Fibroblast of mammary gland (primary cell): ENCODE results near the gene CLEC4M.

Source experiments
- DNase-seq: peaks from one replicate; pipeline ENCODE4 v3.0.0-alpha.2; 2010; ENCODE audit warnings: low read depth
- H3K4me3 ChIP-seq: 2 replicates; pipeline ENCODE4 v1.5.1; 2011; ENCODE audit warnings: low read depth, mild to moderate bottlenecking, low read length, moderate library complexity; ENCODE audit not compliant: control insufficient read depth
- TF ChIP-seq, protein P1 (sequence below): conservative IDR thresholded peaks from 2 replicates; pipeline ENCODE4 v1.5.1; 2011; ENCODE audit warnings: low read depth, low read length, inconsistent platforms; ENCODE audit not compliant: control insufficient read depth, insufficient read depth

The CLEC4M gene

GRCh38 chr19:7746903-7747884 lies 15.8 kb upstream of the CLEC4M start, which contains the start of gene CD209:
CD209 (minus strand) TSS chr19:7747534; CDS start chr19:7747511, 23 bp downstream.
- TF ChIP-seq, protein P1, sequence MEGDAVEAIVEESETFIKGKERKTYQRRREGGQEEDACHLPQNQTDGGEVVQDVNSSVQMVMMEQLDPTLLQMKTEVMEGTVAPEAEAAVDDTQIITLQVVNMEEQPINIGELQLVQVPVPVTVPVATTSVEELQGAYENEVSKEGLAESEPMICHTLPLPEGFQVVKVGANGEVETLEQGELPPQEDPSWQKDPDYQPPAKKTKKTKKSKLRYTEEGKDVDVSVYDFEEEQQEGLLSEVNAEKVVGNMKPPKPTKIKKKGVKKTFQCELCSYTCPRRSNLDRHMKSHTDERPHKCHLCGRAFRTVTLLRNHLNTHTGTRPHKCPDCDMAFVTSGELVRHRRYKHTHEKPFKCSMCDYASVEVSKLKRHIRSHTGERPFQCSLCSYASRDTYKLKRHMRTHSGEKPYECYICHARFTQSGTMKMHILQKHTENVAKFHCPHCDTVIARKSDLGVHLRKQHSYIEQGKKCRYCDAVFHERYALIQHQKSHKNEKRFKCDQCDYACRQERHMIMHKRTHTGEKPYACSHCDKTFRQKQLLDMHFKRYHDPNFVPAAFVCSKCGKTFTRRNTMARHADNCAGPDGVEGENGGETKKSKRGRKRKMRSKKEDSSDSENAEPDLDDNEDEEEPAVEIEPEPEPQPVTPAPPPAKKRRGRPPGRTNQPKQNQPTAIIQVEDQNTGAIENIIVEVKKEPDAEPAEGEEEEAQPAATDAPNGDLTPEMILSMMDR, result no peak
- DNase-seq, result no peak
- no peak within 1 kb of the TSS for H3K4me3 ChIP-seq

GRCh38 chr19:7748171-7748570 lies 14.9 kb upstream of the CLEC4M start:
- TF ChIP-seq, protein P1, result no peak

DNA sequence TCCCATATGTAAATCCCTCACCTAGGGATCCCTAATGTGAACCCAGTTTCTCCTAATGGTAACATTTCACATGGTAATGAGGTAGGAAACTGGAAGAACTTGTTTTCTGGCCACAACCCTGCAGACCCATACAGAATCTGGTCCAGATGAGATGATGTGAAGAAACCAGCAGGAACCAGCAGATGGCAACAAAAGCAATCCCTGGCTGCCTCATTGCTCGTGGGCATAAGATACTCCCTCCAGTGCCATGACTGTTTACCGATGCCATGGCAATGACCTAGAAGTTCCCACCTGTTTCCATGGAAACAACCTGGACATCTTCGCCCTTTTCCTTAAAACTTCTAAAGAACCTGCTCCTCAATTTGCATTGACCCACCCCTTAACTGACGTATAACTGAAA lies 14.3 kb upstream of the CLEC4M start:
- DNase-seq, result peak; percentile 13
- TF ChIP-seq, protein P1, result no peak
- H3K4me3 ChIP-seq, result no peak overlapping the region

More at GRCh38 chr19:7748171-7748570, 14.9 kb upstream of the CLEC4M start:
- H3K4me3 ChIP-seq, result no peak overlapping the region
- DNase-seq, result no peak

DNA sequence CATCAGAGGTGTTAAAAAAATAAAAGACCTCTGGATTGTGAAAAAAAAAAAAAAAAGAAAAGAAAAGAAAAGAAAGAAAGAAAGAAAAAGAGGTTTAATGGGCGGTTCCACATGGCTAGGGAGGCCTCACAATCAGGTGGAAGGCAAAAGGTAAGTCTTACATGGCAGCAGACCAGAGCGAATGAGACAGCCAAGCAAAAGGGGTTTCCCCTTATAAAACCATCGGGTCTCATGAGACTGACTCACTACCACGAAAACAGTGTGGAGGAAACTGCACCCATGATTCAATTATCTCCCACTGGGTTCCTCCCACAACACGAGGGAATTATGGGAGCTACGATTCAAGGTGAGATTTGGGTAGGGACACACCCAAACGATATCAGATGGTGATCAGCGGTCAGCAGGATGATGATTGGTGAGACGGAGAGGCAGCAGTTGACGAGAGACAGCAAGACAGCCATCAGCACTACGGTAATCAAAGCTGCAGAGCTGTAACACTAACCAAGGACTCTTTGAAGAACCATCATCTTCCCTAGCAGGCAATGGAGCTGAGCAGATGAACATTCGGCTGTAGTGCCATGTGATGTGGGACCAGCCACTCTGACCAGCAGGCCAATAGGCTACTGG lies 11.8 kb upstream of the CLEC4M start:
- DNase-seq, result peak; percentile 18
- H3K4me3 ChIP-seq, result no peak overlapping the region
- TF ChIP-seq, protein P1, result no peak

- TF ChIP-seq, protein P1, result no peak
- no peak for DNase-seq
- no peak overlapping the region for H3K4me3 ChIP-seq
These were observed 6.8 kb upstream of the CLEC4M start for GRCh38 chr19:7756258-7756657.

DNA sequence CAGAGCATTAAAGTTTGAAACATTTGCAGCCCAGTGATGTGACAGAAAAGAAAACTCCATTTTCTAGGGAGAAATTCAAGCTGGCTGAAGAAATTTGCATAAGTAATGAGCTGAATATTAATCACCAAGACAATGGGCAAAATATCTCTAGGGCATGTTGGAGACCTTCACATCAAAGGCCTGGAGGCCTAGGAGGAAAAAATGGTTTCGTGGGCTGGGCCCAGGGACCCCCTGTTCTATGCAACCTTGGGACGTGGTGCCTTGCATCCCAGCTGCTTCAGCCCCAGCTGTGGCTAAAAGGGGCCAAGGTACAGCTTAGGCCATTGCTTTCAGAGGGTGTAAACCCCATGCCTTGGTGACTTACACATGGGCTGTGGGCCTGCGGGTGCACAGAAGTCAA lies 5.7 kb upstream of the CLEC4M start:
- no peak overlapping the region for H3K4me3 ChIP-seq
- DNase-seq, result no peak
- TF ChIP-seq, protein P1, result no peak
